Endothelial cell of umbilical vein (primary cell): ENCODE measurements around the gene SRRM2. TPM values are rescaled to one million over a fixed set of nuclear protein-coding genes. Genes with fewer than 3 reads are reported as not detected.

Source experiments
- BruUV-seq: library from RNA; stranded (reverse); fragments of 400-500 nt; replicated peaks from 2 replicates; lab custom pipeline; 2021; lab: Mats Ljungman, UMichigan
- CTCF ChIA-PET: fragments of 300-600, 350-600 bp; sonication (Branson Sonifier 250); formaldehyde crosslinking; loops from one replicate; lab custom pipeline; 2021; ENCODE audit warnings: antibody characterized with exemption, inconsistent platforms; lab: Charles Lee
- POLR2A ChIA-PET: fragments of 300-600, 350-600 bp; sonication (Branson Sonifier 250); formaldehyde crosslinking; loops from one replicate; lab custom pipeline; 2021; ENCODE audit warnings: antibody characterized with exemption, inconsistent platforms; lab: Charles Lee
- DNase-seq: peaks from one replicate; pipeline ENCODE4 v3.0.0-alpha.2; 2011; ENCODE audit warnings: low read depth, low spot score
- FAIRE-seq: peaks from 2 replicates; lab custom pipeline; 2011; peaks lifted over from hg19 to GRCh38; lab: Jason Lieb, UNC
- H2AFZ ChIP-seq: 2 replicates; pipeline ENCODE4 v1.6.0; 2012; ENCODE audit warnings: low read depth, low read length, control low read depth, inconsistent platforms
- H3K27ac ChIP-seq: 2 replicates; pipeline ENCODE4 v1.5.1; 2011; ENCODE audit warnings: low read depth, mild to moderate bottlenecking, control low read depth, low read length, moderate library complexity; ENCODE audit not compliant: insufficient read depth
- H3K27me3 ChIP-seq, 2 experiments: 2 replicates each; pipeline versions ENCODE4 v1.6.0 to v1.6.1; 2011; ENCODE audit warnings: low read length in 2 of 2, mixed read lengths in 1 of 2; ENCODE audit not compliant: control insufficient read depth in 2 of 2, insufficient read depth in 2 of 2
- H3K36me3 ChIP-seq, 2 experiments: 2 replicates in 1 of 2; 3 replicates in 1 of 2; pipeline ENCODE4 v1.5.1; 2011; ENCODE audit warnings: low read length in 2 of 2, mild to moderate bottlenecking in 1 of 2, moderate library complexity in 1 of 2; ENCODE audit not compliant: control insufficient read depth in 2 of 2, insufficient read depth in 2 of 2; ENCODE audit errors: extremely low read depth in 1 of 2
- H3K4me1 ChIP-seq: 3 replicates; pipeline ENCODE4 v1.5.1; 2011; ENCODE audit warnings: mild to moderate bottlenecking, low read length; ENCODE audit not compliant: control insufficient read depth, insufficient read depth; ENCODE audit errors: extremely low read depth
- H3K4me2 ChIP-seq: 2 replicates; pipeline ENCODE4 v1.6.1; 2011; ENCODE audit warnings: low read length, control low read depth, mixed read lengths; ENCODE audit not compliant: insufficient read depth
- H3K4me3 ChIP-seq, 3 experiments: fragments of 200-600 bp in 1 of 3; sonication (generic), shearing (Covaris generic) in 1 of 3; replicated peaks in 1 of 3; 2 replicates each; pipeline ENCODE4 v1.5.1; 2011 to 2016; ENCODE audit warnings: control low read depth in 3 of 3, low read length in 3 of 3, mild to moderate bottlenecking in 2 of 3, inconsistent platforms in 1 of 3, low read depth in 1 of 3, moderate library complexity in 1 of 3; ENCODE audit not compliant: insufficient read depth in 1 of 3
- H3K79me2 ChIP-seq: 2 replicates; pipeline ENCODE4 v1.6.0; 2012; ENCODE audit warnings: low read length, inconsistent platforms; ENCODE audit not compliant: control insufficient read depth, insufficient read depth
- H3K9ac ChIP-seq: replicated peaks from 2 replicates; pipeline ENCODE3; 2011; ENCODE audit warnings: low read length, control low read depth; ENCODE audit not compliant: insufficient read depth; ENCODE audit errors: extremely low read depth
- H3K9me1 ChIP-seq: replicated peaks from 3 replicates; pipeline ENCODE4 v1.6.0; 2011; ENCODE audit warnings: mild to moderate bottlenecking, low read length; ENCODE audit not compliant: control insufficient read depth, insufficient read depth; ENCODE audit errors: extremely low read depth
- H3K9me3 ChIP-seq: replicated peaks from 2 replicates; pipeline ENCODE4 v1.5.1; 2012; ENCODE audit warnings: low read length, inconsistent platforms; ENCODE audit not compliant: control insufficient read depth, insufficient read depth
- H4K20me1 ChIP-seq: replicated peaks from 2 replicates; pipeline ENCODE3; 2011; ENCODE audit warnings: mild to moderate bottlenecking, low read length; ENCODE audit not compliant: control insufficient read depth, insufficient read depth; ENCODE audit errors: extremely low read depth
- CTCF ChIP-seq, 2 donors: IDR thresholded peaks; 1 replicate in 1 of 2; 2 replicates in 1 of 2; pipeline ENCODE4 v1.5.1; 2011; ENCODE audit warnings: low read length in 2 of 2, mild to moderate bottlenecking in 2 of 2, moderate library complexity in 2 of 2, control low read depth in 1 of 2, inconsistent platforms in 1 of 2, low read depth in 1 of 2; ENCODE audit not compliant: insufficient read depth in 1 of 2; ENCODE audit errors: extremely low read depth in 1 of 2
- EZH2 ChIP-seq: IDR thresholded peaks from 2 replicates; pipeline ENCODE4 v1.6.1; 2012; ENCODE audit warnings: borderline replicate concordance, low read depth, mild to moderate bottlenecking, moderate library complexity, low read length, inconsistent platforms; ENCODE audit not compliant: severe bottlenecking
- FOS ChIP-seq: IDR thresholded peaks from 2 replicates; pipeline ENCODE4 v1.6.1; 2011; ENCODE audit warnings: mild to moderate bottlenecking, low read length, moderate library complexity, borderline replicate concordance; ENCODE audit not compliant: insufficient read depth
- GATA2 ChIP-seq: IDR thresholded peaks from 2 replicates; pipeline ENCODE4 v1.7.0; 2011; ENCODE audit warnings: low read depth, mild to moderate bottlenecking, moderate library complexity, mixed read lengths, low read length; ENCODE audit not compliant: insufficient read length, insufficient read depth
- JUN ChIP-seq: IDR thresholded peaks from 2 replicates; pipeline ENCODE4 v1.6.1; 2011; ENCODE audit warnings: borderline replicate concordance, low read depth; ENCODE audit not compliant: insufficient read length, insufficient read depth
- MAX ChIP-seq: IDR thresholded peaks from 2 replicates; pipeline ENCODE4 v1.6.1; 2011; ENCODE audit not compliant: insufficient read depth, insufficient read length
- MYC ChIP-seq: IDR thresholded peaks from one replicate; pipeline ENCODE4 v1.6.1; 2011; ENCODE audit warnings: mild to moderate bottlenecking, low read depth, low read length
- POLR2A ChIP-seq: IDR thresholded peaks from 2 replicates; pipeline ENCODE4 v1.6.1; 2012; ENCODE audit warnings: low read depth, mild to moderate bottlenecking, control low read depth, low read length
- POLR2AphosphoS5 ChIP-seq: IDR thresholded peaks from 2 replicates; pipeline ENCODE4 v1.6.1; 2012; ENCODE audit warnings: low read depth, mild to moderate bottlenecking, control low read depth, low read length, moderate library complexity; ENCODE audit not compliant: insufficient read depth
- dilution Hi-C: fragments of 300-500 bp; cut with MboI; formaldehyde crosslinking; loops from one replicate; pipeline ENCODE4 v1.15.0; 2019; ENCODE audit warnings: low sequenced_read_pairs; ENCODE audit not compliant: extremely low pct_ligation_motif_present
- intact Hi-C: fragments of 100-400 bp; cut with micrococcal nuclease; formaldehyde crosslinking; loops from one replicate; pipeline ENCODE4 v1.10.0; 2022
- polyA plus RNA-seq, 4 experiments: library from polyadenylated mRNA; depleted of rRNA in 3 of 4; stranded (reverse) in 3 of 4; unstranded in 1 of 4; fragments of >200 nt; gene quantifications; 2 replicates each; pipeline versions ENCODE4 v1.2.1 to v1.2.3, GENCODE V29; 2011 to 2012; ENCODE audit warnings: missing spikeins in 1 of 4
- total RNA-seq: library from RNA; stranded (reverse); gene quantifications from 2 replicates; pipeline ENCODE4 v1.2.3, GENCODE V29; 2021

Gene SRRM2
- total and polyA plus RNA-seq, 2 donors (not counting 3 experiments of a cell fraction or from before 2014, with no cell fraction given) = 270 to 483 TPM

GRCh38 chr16:2737238-2737605 is 15.2 kb upstream of the SRRM2 start:
- ChIA-PET CTCF (interaction anchor here (1.3 kb wide), 1 partner anchor 8 kb away, joined by 3 read pairs; no protein-coding TSS in a partner anchor), POLR2A (no interaction called here)
- Histone ChIP-seq H2AFZ (no peak overlapping the region), H3K4me2 (no peak overlapping the region), H3K79me2 (no peaks in the 10 kb centered on the region), H3K36me3 (no peaks in the 10 kb centered on the region), H3K4me1 (no peaks in the 10 kb centered on the region), H3K4me3 (no peak overlapping the region), H3K27me3 (no peaks in the 10 kb centered on the region), H3K9me3 (no peaks in the 10 kb centered on the region), H4K20me1 (no peaks in the 10 kb centered on the region), H3K9me1 (no peaks in the 10 kb centered on the region), H3K9ac (no peak overlapping the region), H3K27ac (no peak overlapping the region)
- BruUV-seq = no TSS peak
- intact Hi-C loops = no loop called here
- FAIRE-seq = no peak
- dilution Hi-C loops = no loop called here
- no peak for TF ChIP-seq FOS
- TF ChIP-seq MYC = no peak
- no peak for TF ChIP-seq CTCF (IDR thresholded peaks at IDR 0.05; ENCODE audit: extremely low read depth in 1 of 2, insufficient read depth in 1 of 2, low read depth in 1 of 2, low read length in 2 of 2)
- TF ChIP-seq POLR2A = no peak
- TF ChIP-seq GATA2 = no peak
- TF ChIP-seq MAX = no peak
- TF ChIP-seq POLR2AphosphoS5 = no peak
- no peak for TF ChIP-seq JUN
- TF ChIP-seq EZH2 = no peak
- no peak for DNase-seq
